Smooth muscle cell (in vitro differentiated cells): ENCODE data around the gene CYB5D1. TPM values are rescaled to one million over a fixed set of nuclear protein-coding genes. Genes with fewer than 3 reads are reported as not detected.

Source experiments
- DNase-seq: peaks from one replicate; lab custom pipeline; 2025; ENCODE audit not compliant: unreplicated experiment; lab: John Stamatoyannopoulos, UW
- H2AFZ ChIP-seq: fragments of 200-600 bp; sonication (generic); 2 replicates; pipeline ENCODE4 v1.6.0; 2016; ENCODE audit warnings: antibody characterized with exemption, low read depth, mild to moderate bottlenecking
- H3F3A ChIP-seq: fragments of 200-600 bp; sonication (generic); 2 replicates; pipeline ENCODE4 v1.6.0; 2017; ENCODE audit warnings: antibody characterized with exemption, low read depth
- H3K27ac ChIP-seq: fragments of 200-600 bp; sonication (generic); 2 replicates; pipeline ENCODE4 v1.5.1; 2016; ENCODE audit warnings: low read depth, mild to moderate bottlenecking
- H3K27me3 ChIP-seq: fragments of 200-600 bp; sonication (generic); 2 replicates; pipeline ENCODE4 v1.6.1; 2016; ENCODE audit warnings: low read depth, mild to moderate bottlenecking
- H3K36me3 ChIP-seq: fragments of 200-600 bp; sonication (generic); 2 replicates; pipeline ENCODE4 v1.5.1; 2016; ENCODE audit warnings: low read depth
- H3K4me1 ChIP-seq: fragments of 200-600 bp; sonication (generic); 2 replicates; pipeline ENCODE4 v1.5.1; 2016; ENCODE audit warnings: low read depth
- H3K4me2 ChIP-seq: fragments of 200-600 bp; sonication (generic); 2 replicates; pipeline ENCODE4 v1.6.0; 2016; ENCODE audit warnings: mild to moderate bottlenecking
- H3K4me3 ChIP-seq: fragments of 200-600 bp; sonication (generic); 2 replicates; pipeline ENCODE4 v1.5.1; 2016; ENCODE audit warnings: mild to moderate bottlenecking
- H3K79me2 ChIP-seq: fragments of 200-600 bp; sonication (generic); 2 replicates; pipeline ENCODE4 v1.6.0; 2016; ENCODE audit warnings: low read depth, mild to moderate bottlenecking
- H3K9ac ChIP-seq: fragments of 200-600 bp; sonication (generic); 2 replicates; pipeline ENCODE4 v1.6.0; 2016; ENCODE audit warnings: low read depth
- H3K9me3 ChIP-seq: fragments of 200-600 bp; sonication (generic); replicated peaks from 2 replicates; pipeline ENCODE4 v1.5.1; 2016; ENCODE audit warnings: low read depth
- H4K20me1 ChIP-seq: fragments of 200-600 bp; sonication (generic); 2 replicates; pipeline ENCODE4 v1.6.0; 2016; ENCODE audit warnings: low read depth
- WGBS: methylation state at CpG from one replicate; pipeline ENCODE4 v1.1.7; 2016; ENCODE audit warnings: low lambda C conversion rate; 5-methylcytosine and 5-hydroxymethylcytosine counted together
- polyA plus RNA-seq: library from polyadenylated mRNA; unstranded; fragments of >200 nt; fragmentation: Nextera tagmentation; extraction: Ambion mirVana; gene quantifications from 2 replicates; pipeline ENCODE4 v1.2.1, GENCODE V29; 2016
- total RNA-seq: library from RNA; depleted of rRNA; stranded (reverse); fragments of >200 nt; gene quantifications from 2 replicates; pipeline ENCODE4 v1.2.3, GENCODE V29; 2014
- TF ChIP-seq, protein P1 (sequence below): fragments of 200-600 bp; sonication (generic); IDR thresholded peaks from 2 replicates; pipeline ENCODE4 v1.5.1; 2017; ENCODE audit warnings: borderline replicate concordance, mild to moderate bottlenecking, antibody characterized with exemption; ENCODE audit not compliant: insufficient read depth, poor library complexity, severe bottlenecking

CYB5D1 gene
- total and polyA plus RNA-seq, 2 experiments from 2014 or later: 6.6 to 9.3 TPM

DNA sequence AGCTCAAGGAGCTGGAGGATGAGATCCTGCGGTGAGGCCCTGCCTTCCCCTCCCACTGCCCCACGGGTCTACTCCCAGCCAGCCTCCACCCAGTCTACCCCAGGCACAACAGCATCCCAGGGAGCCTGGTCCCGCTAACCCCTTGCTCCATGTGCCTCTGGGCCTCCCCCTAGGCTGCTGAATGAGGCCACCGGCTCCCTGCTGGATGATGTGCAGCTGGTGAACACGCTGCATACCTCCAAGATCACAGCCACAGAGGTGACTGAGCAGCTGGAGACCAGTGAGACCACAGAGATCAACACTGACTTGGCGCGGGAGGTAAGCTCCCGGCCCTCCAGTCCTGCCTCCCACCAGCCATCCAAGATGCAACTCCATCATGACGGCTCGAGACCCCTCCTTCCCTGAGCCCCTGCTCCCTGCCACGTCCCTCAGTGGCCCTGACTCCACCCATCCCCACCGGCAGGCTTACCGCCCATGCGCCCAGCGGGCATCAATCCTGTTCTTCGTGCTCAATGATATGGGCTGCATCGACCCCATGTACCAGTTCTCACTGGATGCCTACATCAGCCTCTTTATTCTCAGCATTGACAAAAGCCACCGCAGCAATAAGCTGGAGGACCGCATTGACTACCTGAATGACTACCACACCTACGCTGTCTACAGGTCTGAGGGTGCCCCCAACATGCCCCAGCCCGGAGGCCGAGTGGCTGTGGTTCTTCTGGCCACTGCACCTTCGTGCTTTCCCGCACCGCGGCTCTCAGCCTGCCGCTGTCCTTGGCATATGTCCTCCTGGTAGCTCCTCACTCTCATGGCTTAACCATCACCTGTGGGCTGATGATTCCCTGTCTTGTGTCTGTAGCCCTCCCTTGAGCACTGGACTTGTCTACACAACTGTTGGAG lies 38.8 kb upstream of the CYB5D1 start:
- Histone ChIP-seq H3K36me3 (no peaks in the 10 kb centered on the region), H3K79me2 (no peaks in the 10 kb centered on the region), H3K4me1 (no peaks in the 10 kb centered on the region), H3K9me3 (no peaks in the 10 kb centered on the region), H3K9ac (no peak overlapping the region), H2AFZ (no peak overlapping the region), H3K4me2 (no peak overlapping the region), H3K27me3 (no peaks in the 10 kb centered on the region), H4K20me1 (no peaks in the 10 kb centered on the region), H3F3A (no peaks in the 10 kb centered on the region), H3K4me3 (no peak overlapping the region), H3K27ac (no peak overlapping the region)
- TF ChIP-seq, protein P1, sequence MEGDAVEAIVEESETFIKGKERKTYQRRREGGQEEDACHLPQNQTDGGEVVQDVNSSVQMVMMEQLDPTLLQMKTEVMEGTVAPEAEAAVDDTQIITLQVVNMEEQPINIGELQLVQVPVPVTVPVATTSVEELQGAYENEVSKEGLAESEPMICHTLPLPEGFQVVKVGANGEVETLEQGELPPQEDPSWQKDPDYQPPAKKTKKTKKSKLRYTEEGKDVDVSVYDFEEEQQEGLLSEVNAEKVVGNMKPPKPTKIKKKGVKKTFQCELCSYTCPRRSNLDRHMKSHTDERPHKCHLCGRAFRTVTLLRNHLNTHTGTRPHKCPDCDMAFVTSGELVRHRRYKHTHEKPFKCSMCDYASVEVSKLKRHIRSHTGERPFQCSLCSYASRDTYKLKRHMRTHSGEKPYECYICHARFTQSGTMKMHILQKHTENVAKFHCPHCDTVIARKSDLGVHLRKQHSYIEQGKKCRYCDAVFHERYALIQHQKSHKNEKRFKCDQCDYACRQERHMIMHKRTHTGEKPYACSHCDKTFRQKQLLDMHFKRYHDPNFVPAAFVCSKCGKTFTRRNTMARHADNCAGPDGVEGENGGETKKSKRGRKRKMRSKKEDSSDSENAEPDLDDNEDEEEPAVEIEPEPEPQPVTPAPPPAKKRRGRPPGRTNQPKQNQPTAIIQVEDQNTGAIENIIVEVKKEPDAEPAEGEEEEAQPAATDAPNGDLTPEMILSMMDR: no peak
- DNase-seq: no peak
- 95% methylated on average over 27 of the region's 27 CpGs for WGBS

DNA sequence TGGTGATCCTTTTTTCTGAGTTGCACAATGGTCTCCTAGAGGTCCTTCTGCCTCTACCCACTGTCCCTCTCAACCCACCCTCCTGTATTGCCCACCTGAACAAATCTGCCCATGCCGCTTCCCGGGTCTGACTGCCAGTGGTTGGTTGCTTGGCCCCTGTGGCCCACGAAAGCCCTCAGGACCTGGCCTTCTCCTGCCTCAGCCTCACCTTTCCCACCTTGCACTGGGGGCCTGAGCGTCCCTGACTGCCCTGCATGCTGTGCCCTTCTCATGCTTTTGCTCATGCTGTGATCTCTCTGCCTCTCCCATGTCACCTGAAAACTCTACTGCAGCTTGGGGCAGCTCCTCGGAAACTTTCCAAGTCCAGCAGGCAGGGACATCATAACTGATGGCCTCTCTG lies 37.6 kb upstream of the CYB5D1 start:
- H3K27ac ChIP-seq: no peak overlapping the region
- no peak overlapping the region for H3K4me2 ChIP-seq
- WGBS: 81% methylated on average over 5 of the region's 5 CpGs
- no peaks in the 10 kb centered on the region for H4K20me1 ChIP-seq
- H3K36me3 ChIP-seq: no peaks in the 10 kb centered on the region
- H3K9ac ChIP-seq: no peak overlapping the region
- H3K4me3 ChIP-seq: no peak overlapping the region
- H3K27me3 ChIP-seq: no peaks in the 10 kb centered on the region
- no peak overlapping the region for H2AFZ ChIP-seq
- H3K4me1 ChIP-seq: no peaks in the 10 kb centered on the region
- DNase-seq: no peak
- no peaks in the 10 kb centered on the region for H3F3A ChIP-seq
- TF ChIP-seq, protein P1: no peak
- H3K79me2 ChIP-seq: no peaks in the 10 kb centered on the region
- no peaks in the 10 kb centered on the region for H3K9me3 ChIP-seq

DNA sequence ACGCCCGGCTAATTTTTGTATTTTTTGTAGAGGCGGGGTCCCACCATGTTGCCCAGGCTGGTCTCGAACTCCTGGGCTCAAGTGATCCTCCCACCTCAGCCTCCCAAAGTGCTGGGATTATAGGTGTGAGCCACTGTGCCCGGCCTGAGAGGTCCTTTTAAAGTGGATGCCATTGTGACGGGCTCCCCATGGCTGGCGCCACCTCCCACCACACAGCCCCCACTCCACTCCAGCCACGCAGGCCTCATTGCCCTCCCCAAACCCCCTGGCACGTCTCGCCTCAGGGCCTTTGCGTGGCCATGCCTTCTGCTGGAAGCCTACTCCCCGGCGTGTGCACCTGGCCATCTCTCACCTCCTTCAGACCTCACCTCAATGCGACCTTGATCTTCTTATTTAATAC lies 35.7 kb upstream of the CYB5D1 start:
- no peaks in the 10 kb centered on the region for H3K79me2 ChIP-seq
- no peak overlapping the region for H3K27ac ChIP-seq
- no peak overlapping the region for H3K4me3 ChIP-seq
- H3K36me3 ChIP-seq: no peaks in the 10 kb centered on the region
- H3F3A ChIP-seq: no peaks in the 10 kb centered on the region
- 81% methylated on average over 14 of the region's 14 CpGs for WGBS
- H3K9me3 ChIP-seq: no peaks in the 10 kb centered on the region
- no peak overlapping the region for H3K4me2 ChIP-seq
- H4K20me1 ChIP-seq: no peaks in the 10 kb centered on the region
- no peak for DNase-seq
- no peak overlapping the region for H2AFZ ChIP-seq
- H3K27me3 ChIP-seq: no peaks in the 10 kb centered on the region
- no peak overlapping the region for H3K9ac ChIP-seq
- H3K4me1 ChIP-seq: no peaks in the 10 kb centered on the region
- TF ChIP-seq, protein P1: no peak

DNA sequence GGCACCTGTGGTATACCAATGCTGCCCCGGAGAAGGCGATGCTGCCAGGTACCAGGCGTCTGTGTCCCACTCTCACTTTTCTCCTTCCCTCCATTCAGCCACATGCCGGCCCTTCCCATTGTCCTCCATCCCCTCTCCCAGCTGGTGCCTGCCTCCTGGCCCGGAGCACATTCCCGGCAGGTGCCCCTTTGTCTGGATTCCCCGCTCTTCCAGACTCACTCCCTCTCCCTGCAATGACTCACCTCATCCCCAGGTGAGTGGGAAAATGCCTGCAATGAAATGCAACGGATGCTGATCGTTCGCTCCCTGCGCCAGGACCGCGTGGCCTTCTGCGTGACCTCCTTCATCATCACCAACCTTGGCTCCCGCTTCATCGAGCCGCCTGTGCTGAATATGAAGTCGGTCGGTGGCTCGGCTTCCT lies 34.2 kb upstream of the CYB5D1 start:
- Histone ChIP-seq H3K4me3 (no peak overlapping the region), H3K4me2 (no peak overlapping the region), H3K27ac (no peak overlapping the region), H3K36me3 (no peaks in the 10 kb centered on the region), H3K27me3 (no peaks in the 10 kb centered on the region), H3F3A (no peaks in the 10 kb centered on the region), H3K79me2 (no peaks in the 10 kb centered on the region), H3K4me1 (no peaks in the 10 kb centered on the region), H3K9me3 (no peaks in the 10 kb centered on the region), H4K20me1 (no peaks in the 10 kb centered on the region), H3K9ac (no peak overlapping the region), H2AFZ (no peak overlapping the region)
- TF ChIP-seq, protein P1: no peak
- WGBS: 58% methylated on average over 20 of the region's 20 CpGs
- no peak for DNase-seq
